HG02678 (cell line): ENCODE data around the gene LPP.

ENCODE experiments used
- ATAC-seq: cut with Tn5 transposase; IDR thresholded peaks from one replicate; pipeline ENCODE4 v1.9.1; 2021; ENCODE audit warnings: mild to moderate bottlenecking, moderate library complexity; ENCODE audit not compliant: unreplicated experiment

The LPP gene

DNA sequence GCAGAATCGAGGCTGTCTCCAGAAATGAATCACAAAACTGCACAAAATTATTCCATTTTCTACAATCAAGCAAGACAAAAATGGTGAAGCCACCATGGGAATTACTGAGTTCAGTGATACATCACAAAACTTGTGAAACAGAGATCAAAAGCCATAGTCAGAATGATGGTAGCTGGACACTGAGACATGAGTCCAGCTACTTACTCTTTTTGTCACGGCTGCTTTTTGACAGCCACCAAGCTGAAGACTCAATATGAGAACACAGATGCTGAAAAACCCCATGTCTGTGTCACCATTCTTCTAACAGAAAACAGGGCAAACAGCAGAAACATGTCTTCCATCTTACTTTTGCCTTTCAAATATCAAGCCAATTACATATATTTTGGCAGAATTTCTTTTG lies 237.6 kb downstream of the LPP start:
- no peak for ATAC-seq

DNA sequence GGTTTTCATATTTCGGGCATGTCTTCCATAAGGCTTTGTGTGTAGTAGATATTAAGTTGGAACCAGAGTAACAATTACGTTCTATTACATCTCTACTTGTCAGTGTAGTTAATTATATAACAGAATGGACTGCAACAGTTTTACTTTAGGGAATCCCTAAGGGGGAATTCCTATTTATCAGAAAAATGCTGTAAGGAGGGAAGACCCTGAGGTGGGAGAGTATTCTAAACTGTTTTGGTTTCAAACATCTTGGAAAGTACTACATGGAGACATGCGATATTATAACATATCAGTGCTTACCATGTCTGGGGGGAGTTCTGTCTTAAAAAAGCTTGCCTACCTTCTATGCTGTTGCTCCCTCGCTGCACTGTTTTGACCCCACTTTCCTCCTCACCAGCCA lies 238.1 kb downstream of the LPP start:
- ATAC-seq: no peak

DNA sequence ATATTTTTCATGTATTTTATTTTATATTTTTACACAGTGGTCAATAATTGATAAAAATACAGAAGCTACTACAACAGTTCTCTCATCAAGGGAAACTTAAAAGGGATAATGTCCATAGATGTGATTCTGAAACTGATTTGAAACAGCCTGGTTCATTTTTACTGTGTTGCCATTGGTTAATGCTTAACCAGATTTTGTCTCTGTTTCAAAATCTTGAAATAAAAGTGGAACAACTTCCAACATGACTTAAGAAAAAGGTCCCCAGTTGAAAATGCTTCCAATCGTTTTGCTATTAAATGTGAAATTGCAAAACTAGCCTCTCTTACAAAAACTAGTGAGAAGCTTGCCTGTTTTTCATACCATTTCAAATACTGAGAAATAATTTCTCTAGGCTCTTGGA lies 240.7 kb downstream of the LPP start:
- no peak for ATAC-seq

- no peak for ATAC-seq
These were observed 242.3 kb downstream of the LPP start for GRCh38 chr3:188396251-188396650.

GRCh38 chr3:188396900-188397299 lies 242.9 kb downstream of the LPP start:
- no peak for ATAC-seq

GRCh38 chr3:188397766-188398705 lies 244.1 kb downstream of the LPP start:
- no peak for ATAC-seq

DNA sequence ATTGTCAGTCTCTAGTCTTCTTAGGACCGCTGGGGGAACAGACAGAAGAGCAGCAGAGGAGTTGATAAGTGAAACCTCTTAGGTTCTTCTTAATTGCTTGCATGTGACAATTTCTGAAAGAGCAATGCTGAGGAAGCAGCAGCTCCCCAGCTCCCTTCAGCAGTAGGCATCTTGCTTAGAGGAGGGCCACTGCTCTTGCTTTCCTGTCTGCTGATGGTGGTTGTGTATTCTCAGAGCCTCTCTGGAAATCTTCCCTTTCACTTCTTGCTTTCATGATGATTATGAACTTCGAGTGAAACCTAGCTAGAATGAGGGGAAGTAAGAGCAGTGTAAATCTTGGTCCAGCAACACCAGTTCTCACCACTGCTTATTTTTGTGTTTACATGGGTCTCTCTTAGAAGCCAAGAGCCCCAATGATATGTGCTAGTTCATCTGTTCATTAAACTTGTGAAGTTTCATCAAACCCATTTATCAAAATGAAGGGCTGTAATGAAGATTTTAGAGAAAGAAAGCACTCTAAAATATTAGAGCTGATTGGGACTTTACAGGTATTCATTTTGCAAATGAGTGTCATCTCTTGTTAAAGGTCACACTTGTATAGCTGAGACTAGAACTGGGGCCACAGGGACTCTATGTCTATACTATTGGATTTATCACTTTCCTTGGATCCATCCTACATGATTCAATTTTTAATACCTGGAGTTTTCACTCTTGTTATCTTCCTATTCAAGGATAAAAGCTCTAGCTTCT lies 246.7 kb downstream of the LPP start:
- ATAC-seq: peak; percentile 95

- no peak for ATAC-seq
These were observed 247.5 kb downstream of the LPP start for GRCh38 chr3:188401244-188401993.

GRCh38 chr3:188402229-188402628 lies 248.3 kb downstream of the LPP start:
- no peak for ATAC-seq

GRCh38 chr3:188403404-188403803 lies 249.4 kb downstream of the LPP start:
- ATAC-seq: no peak

DNA sequence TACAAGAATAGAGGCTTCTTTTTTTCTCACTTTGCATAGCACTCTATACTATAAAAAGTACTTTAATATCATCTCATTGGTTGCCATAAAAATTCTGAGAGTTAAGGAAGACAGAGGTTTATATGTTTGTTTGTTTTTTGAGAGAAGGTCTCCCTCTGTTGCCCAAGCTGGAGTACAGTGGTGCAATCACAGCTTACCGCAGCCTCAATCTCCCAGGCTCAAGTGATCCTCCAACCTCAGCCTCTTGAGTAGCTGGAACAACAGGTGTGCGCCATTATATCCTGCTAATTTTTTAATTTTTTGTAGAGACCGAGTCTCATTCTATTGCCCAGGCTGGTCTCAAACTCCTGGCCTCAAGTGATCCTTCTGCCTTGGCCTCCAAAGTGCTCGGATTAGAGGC lies 250.2 kb downstream of the LPP start:
- ATAC-seq: no peak

DNA sequence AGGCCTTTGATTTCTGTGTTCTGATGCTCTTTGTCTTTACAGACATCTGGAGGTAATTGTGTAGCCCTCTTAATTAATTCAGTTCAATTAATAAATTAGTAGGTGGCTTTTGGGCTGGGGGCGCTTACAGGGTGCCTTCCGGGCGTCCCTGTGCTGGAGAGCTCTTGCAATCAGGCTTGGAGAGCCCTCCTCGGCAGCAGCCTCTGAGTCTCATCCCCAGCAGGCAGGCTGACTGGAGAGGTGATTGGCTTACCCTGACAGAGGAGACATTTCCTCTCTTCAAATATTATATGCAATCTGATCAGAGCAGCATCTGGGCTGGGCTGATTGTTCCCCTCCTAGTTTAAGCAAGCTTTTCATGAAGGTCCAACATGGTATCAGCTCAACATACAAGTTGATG lies 250.7 kb downstream of the LPP start:
- no peak for ATAC-seq

DNA sequence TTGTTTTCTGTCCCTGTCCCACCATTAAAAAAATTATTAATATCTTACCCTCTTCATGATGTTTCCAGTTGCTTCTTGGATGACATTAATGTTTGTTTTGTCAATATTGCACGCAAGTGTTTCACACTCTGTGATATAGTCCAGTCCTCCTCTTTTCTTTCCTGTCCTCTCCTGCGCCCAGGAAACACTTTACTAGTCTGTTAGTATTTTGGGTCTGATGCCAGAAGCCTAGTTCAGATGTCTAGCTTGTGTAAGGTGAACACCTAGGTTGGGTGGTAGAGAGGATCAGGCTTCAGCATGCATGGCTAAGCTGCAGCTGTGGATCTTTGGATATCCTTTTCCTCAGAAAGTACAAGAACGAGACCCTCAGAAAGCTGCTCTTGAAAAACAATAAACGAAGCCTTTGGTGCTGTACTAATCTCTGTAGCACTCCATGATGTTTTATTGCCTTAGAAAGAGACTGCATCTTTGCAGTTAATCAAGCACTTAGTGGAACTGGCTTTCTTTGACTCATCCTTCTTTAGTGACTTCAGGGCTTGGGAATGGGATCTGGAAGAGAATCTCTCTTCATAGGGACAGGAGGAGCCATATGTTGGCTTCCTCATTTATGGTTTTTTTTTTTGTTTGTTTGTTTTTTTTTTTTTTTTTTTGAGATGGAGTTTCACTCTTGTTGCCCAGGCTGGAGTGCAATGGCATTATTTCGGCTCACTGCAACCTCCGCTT lies 253.4 kb downstream of the LPP start:
- no peak for ATAC-seq

GRCh38 chr3:188408831-188409230 lies 254.9 kb downstream of the LPP start:
- no peak for ATAC-seq

- ATAC-seq: no peak
These were observed 257.8 kb downstream of the LPP start for GRCh38 chr3:188411750-188412149.

DNA sequence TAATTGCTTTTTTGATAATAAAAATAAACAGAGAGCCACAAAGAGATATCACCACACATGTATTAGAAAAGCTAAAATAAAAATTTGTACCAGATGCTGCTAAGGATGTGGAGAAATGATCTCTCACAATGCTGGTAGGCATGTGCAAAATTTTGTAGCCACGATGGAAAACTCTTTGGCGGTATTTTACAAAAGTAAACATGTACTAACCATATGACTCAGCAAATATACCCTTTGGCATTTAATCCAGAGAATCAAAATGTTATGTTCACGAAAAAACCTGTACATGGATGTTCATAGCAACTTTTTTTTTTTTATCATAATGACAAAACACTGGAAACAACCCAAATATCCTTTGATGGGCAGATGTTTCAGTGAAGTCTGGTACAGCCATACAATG lies 261.2 kb downstream of the LPP start:
- ATAC-seq: no peak

- ATAC-seq: no peak
These were observed 262.1 kb downstream of the LPP start for GRCh38 chr3:188416041-188416440.

DNA sequence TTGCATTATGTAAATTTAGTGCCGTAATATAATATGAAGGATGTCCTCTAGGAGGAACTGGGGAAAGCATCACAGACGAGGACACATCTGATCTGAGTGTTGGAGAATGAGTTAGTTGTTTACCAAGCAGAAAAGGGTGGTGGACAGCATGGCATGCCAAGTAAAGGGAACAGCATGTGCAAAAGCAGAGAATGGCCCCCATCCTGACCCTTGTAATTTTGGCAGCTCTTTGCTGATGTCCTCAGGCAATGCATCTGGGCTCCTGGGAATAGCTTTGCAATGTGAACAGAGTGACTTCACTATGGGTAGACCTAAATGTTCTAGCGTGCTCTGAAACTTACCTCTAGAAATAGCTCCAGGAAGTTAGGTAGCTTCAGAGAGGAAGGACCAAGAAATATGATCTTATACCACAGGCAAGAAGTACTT lies 263.3 kb downstream of the LPP start:
- ATAC-seq: no peak

GRCh38 chr3:188417766-188418165 lies 263.8 kb downstream of the LPP start:
- ATAC-seq: no peak

GRCh38 chr3:188421151-188421821 lies 267.3 kb downstream of the LPP start:
- peak; percentile 32 for ATAC-seq
